RWPE2 (cell line): ENCODE results near the gene STK10.

Experiments
- ATAC-seq: fragments of 200-7000 bp; cut with Tn5 transposase; 3 replicates; pipeline ENCODE4 v1.9.1; 2021; ENCODE audit warnings: low read depth
- DNase-seq: peaks from one replicate; pipeline ENCODE4 v3.0.0-alpha.2; 2020; ENCODE audit warnings: low spot score
- H3K27ac ChIP-seq: fragments of 450-650 bp; 2 replicates; pipeline ENCODE4 v1.5.1; 2017; ENCODE audit warnings: mild to moderate bottlenecking; ENCODE audit not compliant: poor library complexity, severe bottlenecking
- H3K27me3 ChIP-seq: fragments of 250-450 bp; sonication (Bioruptor Pico); 2 replicates; pipeline ENCODE4 v1.5.1; 2021; ENCODE audit warnings: mild to moderate bottlenecking, moderate library complexity; ENCODE audit not compliant: insufficient read depth, poor library complexity, severe bottlenecking
- H3K36me3 ChIP-seq: fragments of 250-450 bp; sonication (Bioruptor Pico); 2 replicates; pipeline ENCODE4 v1.5.1; 2020; ENCODE audit warnings: low read depth, mild to moderate bottlenecking, moderate library complexity
- H3K4me1 ChIP-seq: fragments of 250-450 bp; sonication (Bioruptor Pico); 2 replicates; pipeline ENCODE4 v1.5.1; 2021; ENCODE audit warnings: mild to moderate bottlenecking, moderate library complexity; ENCODE audit not compliant: insufficient read depth, poor library complexity, severe bottlenecking
- H3K4me3 ChIP-seq: fragments of 250-450 bp; sonication (Bioruptor Pico); 2 replicates; pipeline ENCODE4 v1.5.1; 2021; ENCODE audit warnings: mild to moderate bottlenecking, moderate library complexity; ENCODE audit not compliant: severe bottlenecking
- H3K9me3 ChIP-seq: fragments of 250-450 bp; sonication (Bioruptor Pico); 2 replicates; pipeline ENCODE4 v1.5.1; 2021; ENCODE audit warnings: mild to moderate bottlenecking, moderate library complexity; ENCODE audit not compliant: severe bottlenecking
- CTCF ChIP-seq: fragments of 450-650 bp; IDR thresholded peaks from one replicate; pipeline ENCODE4 v1.5.1; 2017; ENCODE audit warnings: mild to moderate bottlenecking, moderate library complexity; ENCODE audit not compliant: poor library complexity, severe bottlenecking

STK10 gene

GRCh38 chr5:172110260-172110815, 77.7 kb downstream of the STK10 start:
- H3K27ac ChIP-seq = no peak overlapping the region
- H3K4me3 ChIP-seq = no peak overlapping the region
- H3K36me3 ChIP-seq = 0 out of 2 replicates have a peak, but pooled peaks cover 3% of the 10 kb centered on the region
- no peak for TF ChIP-seq CTCF
- H3K4me1 ChIP-seq = peaks cover 29% of the 10 kb centered on the region
- no peak for ATAC-seq
- no peaks in the 10 kb centered on the region for H3K27me3 ChIP-seq
- H3K9me3 ChIP-seq = no peaks in the 10 kb centered on the region
- DNase-seq = no peak

- no peaks in the 10 kb centered on the region for H3K27me3 ChIP-seq
- 0 out of 2 replicates have a peak, but pooled peaks cover 3% of the 10 kb centered on the region for H3K36me3 ChIP-seq
- H3K4me1 ChIP-seq = peaks cover 29% of the 10 kb centered on the region
- DNase-seq = no peak
- no peak overlapping the region for H3K27ac ChIP-seq
- TF ChIP-seq CTCF = no peak
- no peak for ATAC-seq
- no peak overlapping the region for H3K4me3 ChIP-seq
- H3K9me3 ChIP-seq = no peaks in the 10 kb centered on the region
These were observed 78.3 kb downstream of the STK10 start for GRCh38 chr5:172109749-172110148.

GRCh38 chr5:172107571-172107970, 80.5 kb downstream of the STK10 start:
- ATAC-seq = peak; percentile 31
- peaks cover 39% of the 10 kb centered on the region for H3K4me1 ChIP-seq
- TF ChIP-seq CTCF = no peak
- no peaks in the 10 kb centered on the region for H3K9me3 ChIP-seq
- H3K27ac ChIP-seq = peak overlapping the region; percentile 60
- H3K36me3 ChIP-seq = 0 out of 2 replicates have a peak, but pooled peaks cover 3% of the 10 kb centered on the region
- H3K27me3 ChIP-seq = no peaks in the 10 kb centered on the region
- DNase-seq = no peak
- H3K4me3 ChIP-seq = no peak overlapping the region

- ATAC-seq (no peak), DNase-seq (no peak)
- peak overlapping the region; percentile 60 for H3K27ac ChIP-seq
- peak overlapping the region; percentile 6 for H3K4me3 ChIP-seq
- no peaks in the 10 kb centered on the region for H3K9me3 ChIP-seq
- peaks cover 39% of the 10 kb centered on the region for H3K4me1 ChIP-seq
- TF ChIP-seq CTCF = peak; percentile 99
- H3K36me3 ChIP-seq = peaks cover 7% of the 10 kb centered on the region
- H3K27me3 ChIP-seq = no peaks in the 10 kb centered on the region
These were observed 81.3 kb downstream of the STK10 start for GRCh38 chr5:172106511-172107356.

- Histone ChIP-seq H3K27me3 (no peaks in the 10 kb centered on the region), H3K36me3 (peaks cover 7% of the 10 kb centered on the region), H3K4me1 (peaks cover 32% of the 10 kb centered on the region), H3K9me3 (no peaks in the 10 kb centered on the region), H3K4me3 (no peak overlapping the region), H3K27ac (no peak overlapping the region)
- TF ChIP-seq CTCF = no peak
- DNase-seq (no peak), ATAC-seq (no peak)
These were observed 82.2 kb downstream of the STK10 start for GRCh38 chr5:172105811-172106210.
